Esophagus muscularis mucosa (tissue), 4 donors: ENCODE data around the gene UBASH3A. TPM values are rescaled to one million over a fixed set of nuclear protein-coding genes. Genes with fewer than 3 reads are reported as not detected.

Experiments used
- DNase-seq: peaks from one replicate; pipeline ENCODE4 v3.0.0-alpha.2; 2017; ENCODE audit errors: extremely low spot score
- H3K27ac ChIP-seq, 4 donors: fragments of 200-600 bp; sonication (generic); replicated peaks in 1 of 4; 1 replicate in 3 of 4; 2 replicates in 1 of 4; pipeline ENCODE4 v1.5.1; 2016 to 2019; ENCODE audit warnings: mild to moderate bottlenecking in 1 of 4
- H3K27me3 ChIP-seq, 4 donors: fragments of 200-600 bp; sonication (generic); one replicate each; pipeline versions ENCODE4 v1.5.1 to v1.6.0; 2016 to 2019
- H3K36me3 ChIP-seq, 4 donors: fragments of 200-600 bp; sonication (generic); one replicate each; pipeline ENCODE4 v1.5.1; 2016 to 2019
- H3K4me1 ChIP-seq, 4 donors: fragments of 200-600 bp; sonication (generic); one replicate each; pipeline ENCODE4 v1.5.1; 2016 to 2019
- H3K4me3 ChIP-seq, 4 donors: fragments of 200-600 bp; sonication (generic); 1 replicate in 2 of 4; 2 replicates in 2 of 4; pipeline ENCODE4 v1.5.1; 2016 to 2019; ENCODE audit warnings: mild to moderate bottlenecking in 4 of 4, moderate library complexity in 1 of 4
- H3K9me3 ChIP-seq, 4 donors: fragments of 200-600 bp; sonication (generic); 1 replicate in 3 of 4; 2 replicates in 1 of 4; pipeline ENCODE4 v1.5.1; 2016 to 2019
- EP300 ChIP-seq: sonication (generic); formaldehyde crosslinking; IDR thresholded peaks from one replicate; pipeline ENCODE4 v1.6.1; 2017; ENCODE audit warnings: antibody characterized with exemption
- POLR2A ChIP-seq: fragments of 450-650 bp; IDR thresholded peaks from one replicate; pipeline ENCODE4 v1.6.1; 2017; ENCODE audit warnings: antibody characterized with exemption, moderate library complexity, mild to moderate bottlenecking, low read depth
- POLR2AphosphoS5 ChIP-seq, 2 donors: sonication (generic); formaldehyde crosslinking; IDR thresholded peaks; one replicate each; pipeline ENCODE4 v1.6.1; 2017; ENCODE audit warnings: antibody characterized with exemption in 2 of 2
- WGBS: methylation state at CpG from one replicate; pipeline ENCODE4 v1.1.5; 2018; 5-methylcytosine and 5-hydroxymethylcytosine counted together
- intact Hi-C: fragments of 100-400 bp; cut with DNase I; formaldehyde crosslinking; loops from one replicate; pipeline ENCODE4 v1.15.1; 2023
- total RNA-seq, 4 donors: library from RNA; depleted of rRNA; stranded (reverse); fragments of >200 nt; gene quantifications; one replicate each; pipeline versions ENCODE4 v1.1.0 to v1.2.1, GENCODE V29; 2016
- TF ChIP-seq, protein P1 (sequence below), 3 experiments: fragments of 200-600 bp in 2 of 3; fragments of 450-650 bp in 1 of 3; sonication (generic) in 2 of 3; IDR thresholded peaks; one replicate each; pipeline ENCODE4 v1.5.1; 2017 to 2019; ENCODE audit warnings: antibody characterized with exemption in 3 of 3, mild to moderate bottlenecking in 2 of 3, moderate library complexity in 1 of 3

Gene UBASH3A
- total RNA-seq, 4 donors from 2014 or later, result 0.17 to 0.78 (median 0.50) TPM; not detected in 1

DNA sequence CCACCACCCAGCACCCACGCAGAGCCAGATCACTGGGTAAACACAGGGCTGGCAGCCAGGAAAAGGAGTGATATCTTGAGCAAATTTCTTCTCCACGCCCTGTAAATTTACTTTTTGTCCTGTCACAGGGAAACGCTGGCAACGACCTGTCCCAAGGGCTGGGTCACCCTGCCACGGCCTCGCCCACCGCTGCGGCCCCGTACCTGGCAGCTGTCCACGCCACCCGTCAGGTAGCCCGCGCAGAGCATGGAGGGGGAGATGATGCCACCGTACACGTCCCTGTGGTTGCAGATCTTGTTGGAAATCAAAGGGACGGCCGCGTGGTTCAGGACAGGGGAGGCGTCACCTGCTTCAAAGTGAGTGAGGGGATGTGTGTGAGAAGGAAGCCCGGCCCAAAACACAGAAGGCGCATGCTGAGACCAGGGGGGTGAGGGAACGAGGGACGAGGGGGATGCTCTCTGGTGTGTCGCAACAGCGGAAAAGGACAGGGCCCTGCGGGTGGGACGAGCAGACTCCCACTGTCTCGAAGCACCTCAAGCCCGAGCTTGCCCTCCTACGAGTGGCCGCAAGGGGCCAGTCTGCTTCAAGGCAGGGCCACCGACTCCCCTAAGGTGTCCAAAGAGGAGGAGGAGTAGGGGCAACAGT lies 27.2 kb upstream of the UBASH3A start:
- no peak for TF ChIP-seq POLR2A
- TF ChIP-seq EP300, result no peak
- DNase-seq, result no peak
- no peaks in the 10 kb centered on the region for H3K36me3 ChIP-seq
- peaks cover 0 to 2% (median 0%) of the 10 kb centered on the region in 4 donors for H3K9me3 ChIP-seq
- WGBS, result 80% methylated on average over 29 of the region's 32 CpGs
- no peak overlapping the region for H3K27ac ChIP-seq
- intact Hi-C loops, result no loop called here
- H3K4me1 ChIP-seq, result no peaks in the 10 kb centered on the region
- H3K27me3 ChIP-seq, result peaks cover 0 to 40% (median 0%) of the 10 kb centered on the region in 4 donors
- H3K4me3 ChIP-seq, result no peak overlapping the region

DNA sequence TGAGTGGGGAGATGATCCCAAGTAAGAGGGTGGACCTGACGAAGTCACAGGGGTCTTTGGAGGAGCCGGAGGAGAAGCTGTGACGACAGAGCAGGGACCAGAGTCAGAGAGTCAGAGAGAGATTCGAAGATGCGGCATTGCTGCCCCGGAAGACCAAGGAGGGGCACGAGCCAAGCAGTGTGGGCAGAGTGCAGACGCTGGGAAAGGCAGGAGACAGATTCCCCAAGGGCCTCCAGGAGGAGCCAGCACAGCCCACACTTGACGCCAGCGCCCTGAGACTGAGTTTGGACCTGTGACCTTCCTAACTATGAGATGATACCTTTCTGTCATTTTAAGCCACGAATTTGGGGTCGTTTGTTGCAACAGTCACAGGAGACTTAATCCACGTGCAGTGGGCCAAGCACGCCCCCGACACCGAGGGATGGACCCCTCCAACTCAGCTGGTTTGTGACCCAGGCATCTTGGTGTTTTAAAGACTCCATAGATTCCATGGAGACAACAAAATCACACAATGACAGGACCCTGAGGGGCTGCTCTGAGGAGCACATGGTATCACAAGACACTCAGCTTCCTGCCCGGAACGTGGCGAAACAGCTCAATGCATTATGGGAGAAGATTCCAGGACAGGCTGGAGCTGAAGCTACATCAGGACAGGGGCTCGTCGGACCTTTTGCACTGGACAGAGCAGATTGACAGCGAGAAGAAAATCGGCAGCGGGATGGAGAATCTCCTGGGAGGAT lies 26.3 kb upstream of the UBASH3A start:
- TF ChIP-seq EP300 (no peak), POLR2A (no peak), POLR2AphosphoS5 (IDR thresholded peaks at IDR 0.05) (no peak)
- TF ChIP-seq, protein P1, sequence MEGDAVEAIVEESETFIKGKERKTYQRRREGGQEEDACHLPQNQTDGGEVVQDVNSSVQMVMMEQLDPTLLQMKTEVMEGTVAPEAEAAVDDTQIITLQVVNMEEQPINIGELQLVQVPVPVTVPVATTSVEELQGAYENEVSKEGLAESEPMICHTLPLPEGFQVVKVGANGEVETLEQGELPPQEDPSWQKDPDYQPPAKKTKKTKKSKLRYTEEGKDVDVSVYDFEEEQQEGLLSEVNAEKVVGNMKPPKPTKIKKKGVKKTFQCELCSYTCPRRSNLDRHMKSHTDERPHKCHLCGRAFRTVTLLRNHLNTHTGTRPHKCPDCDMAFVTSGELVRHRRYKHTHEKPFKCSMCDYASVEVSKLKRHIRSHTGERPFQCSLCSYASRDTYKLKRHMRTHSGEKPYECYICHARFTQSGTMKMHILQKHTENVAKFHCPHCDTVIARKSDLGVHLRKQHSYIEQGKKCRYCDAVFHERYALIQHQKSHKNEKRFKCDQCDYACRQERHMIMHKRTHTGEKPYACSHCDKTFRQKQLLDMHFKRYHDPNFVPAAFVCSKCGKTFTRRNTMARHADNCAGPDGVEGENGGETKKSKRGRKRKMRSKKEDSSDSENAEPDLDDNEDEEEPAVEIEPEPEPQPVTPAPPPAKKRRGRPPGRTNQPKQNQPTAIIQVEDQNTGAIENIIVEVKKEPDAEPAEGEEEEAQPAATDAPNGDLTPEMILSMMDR (IDR thresholded peaks at IDR 0.05), result no peak
- Histone ChIP-seq H3K27me3 (peaks cover 0 to 40% (median 0%) of the 10 kb centered on the region in 4 donors), H3K9me3 (peaks cover 0 to 11% (median 8%) of the 10 kb centered on the region in 4 donors), H3K4me1 (no peaks in the 10 kb centered on the region), H3K4me3 (no peak overlapping the region), H3K27ac (no peak overlapping the region), H3K36me3 (no peaks in the 10 kb centered on the region)
- DNase-seq, result no peak
- 89% methylated on average over 15 of the region's 24 CpGs for WGBS
- intact Hi-C loops, result no loop called here

DNA sequence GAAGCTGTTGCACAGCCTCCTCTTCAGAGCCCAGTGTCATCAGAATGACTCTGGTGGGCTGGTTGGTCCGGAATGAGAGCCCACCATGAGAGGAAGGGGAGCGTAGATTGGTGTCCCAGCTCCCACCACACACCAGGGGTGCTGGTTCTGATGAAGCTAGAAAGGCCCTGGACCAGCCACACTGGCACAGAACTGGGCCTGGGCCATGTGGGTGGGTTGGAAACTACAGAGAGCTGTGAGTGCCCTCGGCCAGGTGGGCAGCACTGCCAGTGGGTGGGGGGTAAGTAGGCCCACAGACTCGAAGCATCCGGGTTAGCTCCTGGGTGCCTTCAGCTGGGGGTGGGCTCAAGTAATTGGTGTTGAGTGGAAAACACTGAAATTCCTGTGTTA lies 25.8 kb upstream of the UBASH3A start:
- H3K9me3 ChIP-seq, result peaks cover 0 to 13% (median 9%) of the 10 kb centered on the region in 4 donors
- H3K4me3 ChIP-seq, result no peak overlapping the region
- WGBS, result 90% methylated on average over 5 of the region's 5 CpGs
- intact Hi-C loops, result no loop called here
- TF ChIP-seq, protein P1 (IDR thresholded peaks at IDR 0.05), result no peak
- TF ChIP-seq POLR2A, result no peak
- no peak for TF ChIP-seq POLR2AphosphoS5 (IDR thresholded peaks at IDR 0.05)
- TF ChIP-seq EP300, result no peak
- H3K27ac ChIP-seq, result no peak overlapping the region
- peaks cover 0 to 41% (median 0%) of the 10 kb centered on the region in 4 donors for H3K27me3 ChIP-seq
- H3K36me3 ChIP-seq, result no peaks in the 10 kb centered on the region
- no peaks in the 10 kb centered on the region for H3K4me1 ChIP-seq
- DNase-seq, result no peak

GRCh38 chr21:42378418-42378817 lies 25.3 kb upstream of the UBASH3A start:
- TF ChIP-seq EP300, result no peak
- TF ChIP-seq POLR2AphosphoS5 (IDR thresholded peaks at IDR 0.05), result no peak
- TF ChIP-seq POLR2A, result no peak
- TF ChIP-seq, protein P1 (IDR thresholded peaks at IDR 0.05), result no peak
- no peak for DNase-seq
- intact Hi-C loops, result no loop called here

More at GRCh38 chr21:42378418-42378817, 25.3 kb upstream of the UBASH3A start:
- Histone ChIP-seq H3K9me3 (peaks cover 0 to 13% (median 9%) of the 10 kb centered on the region in 4 donors), H3K4me1 (no peaks in the 10 kb centered on the region), H3K27ac (no peak overlapping the region), H3K4me3 (no peak overlapping the region), H3K36me3 (no peaks in the 10 kb centered on the region), H3K27me3 (peaks cover 0 to 41% (median 0%) of the 10 kb centered on the region in 4 donors)
- 74% methylated on average over 8 of the region's 8 CpGs for WGBS
